GM19193 (cell line): ENCODE data around the gene CNTFR.

Experiments used
- POLR2A ChIP-seq: IDR thresholded peaks from 4 replicates; pipeline ENCODE4 v1.6.1; 2011; ENCODE audit not compliant: insufficient read depth, insufficient read length; ENCODE audit errors: extremely low read depth

CNTFR gene

GRCh38 chr9:34603610-34604231 is 14.2 kb upstream of the CNTFR start:
- no peak for TF ChIP-seq POLR2A

GRCh38 chr9:34601937-34602573 is 12.5 kb upstream of the CNTFR start:
- TF ChIP-seq POLR2A, result no peak

- TF ChIP-seq POLR2A, result no peak
Measured at GRCh38 chr9:34600908-34601307, 11.4 kb upstream of the CNTFR start.

GRCh38 chr9:34599546-34599945 is 10.0 kb upstream of the CNTFR start:
- TF ChIP-seq POLR2A, result no peak

GRCh38 chr9:34594177-34594576 is 4.7 kb upstream of the CNTFR start:
- no peak for TF ChIP-seq POLR2A

GRCh38 chr9:34592895-34593601 is 3.5 kb upstream of the CNTFR start:
- no peak for TF ChIP-seq POLR2A

- TF ChIP-seq POLR2A, result no peak
Measured at GRCh38 chr9:34591917-34592866, 2.7 kb upstream of the CNTFR start.

GRCh38 chr9:34591248-34591916 is 1.9 kb upstream of the CNTFR start:
- no peak for TF ChIP-seq POLR2A

GRCh38 chr9:34590381-34591247 is 1.1 kb upstream of the CNTFR start:
- TF ChIP-seq POLR2A, result no peak

- TF ChIP-seq POLR2A, result no peak
Measured at GRCh38 chr9:34588671-34589635, 571 bp downstream of the CNTFR start.

GRCh38 chr9:34587271-34587670 is 2.3 kb downstream of the CNTFR start:
- TF ChIP-seq POLR2A, result no peak

GRCh38 chr9:34585946-34586669 is 3.4 kb downstream of the CNTFR start:
- no peak for TF ChIP-seq POLR2A
